Measurements from ENCODE around the gene PCNT. TPM values are rescaled to one million over a fixed set of nuclear protein-coding genes. Genes with fewer than 3 reads are reported as not detected.

Gene PCNT
- total RNA-seq, 1 donor, result 19.2 TPM

DNA sequence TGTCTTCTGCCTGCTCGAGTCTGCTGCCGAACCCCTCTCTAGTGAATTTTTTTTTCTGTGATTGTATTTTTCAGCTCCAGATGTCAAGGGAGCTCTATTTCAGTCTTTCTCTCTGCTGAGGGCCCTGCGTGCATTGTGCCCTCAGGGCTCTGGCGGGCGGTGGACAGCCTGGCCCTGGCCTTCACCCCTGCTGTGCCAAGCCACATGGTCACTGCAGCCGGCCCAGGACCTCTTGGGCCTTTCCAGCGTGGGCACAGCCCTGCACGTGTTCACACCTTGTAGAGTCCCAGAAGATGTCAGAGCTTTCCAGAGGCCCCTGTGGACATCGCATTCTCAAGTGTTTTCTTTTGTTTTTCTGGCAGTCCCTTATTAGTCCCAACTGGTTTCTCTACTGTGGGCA lies 55.7 kb downstream of the PCNT start:
- no peak overlapping the region for H3K4me2 ChIP-seq (ENCODE audit: insufficient read depth, low read length)
- no peak overlapping the region for H2AFZ ChIP-seq (ENCODE audit: low read length)
- peaks cover 70% of the 10 kb centered on the region for H3K79me2 ChIP-seq (ENCODE audit: insufficient read depth, low read length)
- TF ChIP-seq, protein P1, sequence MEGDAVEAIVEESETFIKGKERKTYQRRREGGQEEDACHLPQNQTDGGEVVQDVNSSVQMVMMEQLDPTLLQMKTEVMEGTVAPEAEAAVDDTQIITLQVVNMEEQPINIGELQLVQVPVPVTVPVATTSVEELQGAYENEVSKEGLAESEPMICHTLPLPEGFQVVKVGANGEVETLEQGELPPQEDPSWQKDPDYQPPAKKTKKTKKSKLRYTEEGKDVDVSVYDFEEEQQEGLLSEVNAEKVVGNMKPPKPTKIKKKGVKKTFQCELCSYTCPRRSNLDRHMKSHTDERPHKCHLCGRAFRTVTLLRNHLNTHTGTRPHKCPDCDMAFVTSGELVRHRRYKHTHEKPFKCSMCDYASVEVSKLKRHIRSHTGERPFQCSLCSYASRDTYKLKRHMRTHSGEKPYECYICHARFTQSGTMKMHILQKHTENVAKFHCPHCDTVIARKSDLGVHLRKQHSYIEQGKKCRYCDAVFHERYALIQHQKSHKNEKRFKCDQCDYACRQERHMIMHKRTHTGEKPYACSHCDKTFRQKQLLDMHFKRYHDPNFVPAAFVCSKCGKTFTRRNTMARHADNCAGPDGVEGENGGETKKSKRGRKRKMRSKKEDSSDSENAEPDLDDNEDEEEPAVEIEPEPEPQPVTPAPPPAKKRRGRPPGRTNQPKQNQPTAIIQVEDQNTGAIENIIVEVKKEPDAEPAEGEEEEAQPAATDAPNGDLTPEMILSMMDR (IDR thresholded peaks at IDR 0.05; ENCODE audit: extremely low read depth, low read depth, low read length), result no peak
- H3K27ac ChIP-seq (ENCODE audit: low read depth, low read length), result no peak overlapping the region
- H4K20me1 ChIP-seq (ENCODE audit: insufficient read depth, low read length), result peaks cover 4% of the 10 kb centered on the region
- H3K27me3 ChIP-seq (ENCODE audit: insufficient read depth, low read length), result no peaks in the 10 kb centered on the region
- no peaks in the 10 kb centered on the region for H3K9me3 ChIP-seq (ENCODE audit: low read depth, low read length)
- H3K4me1 ChIP-seq (ENCODE audit: insufficient read depth, low read length), result no peaks in the 10 kb centered on the region
- peaks cover 5% of the 10 kb centered on the region for H3K36me3 ChIP-seq (ENCODE audit: insufficient read depth, low read length)
- no peak overlapping the region for H3K4me3 ChIP-seq (ENCODE audit: insufficient read depth, low read length)
- DNase-seq (ENCODE audit: insufficient read length, low spot score, missing footprints), result peak; percentile 44

DNA sequence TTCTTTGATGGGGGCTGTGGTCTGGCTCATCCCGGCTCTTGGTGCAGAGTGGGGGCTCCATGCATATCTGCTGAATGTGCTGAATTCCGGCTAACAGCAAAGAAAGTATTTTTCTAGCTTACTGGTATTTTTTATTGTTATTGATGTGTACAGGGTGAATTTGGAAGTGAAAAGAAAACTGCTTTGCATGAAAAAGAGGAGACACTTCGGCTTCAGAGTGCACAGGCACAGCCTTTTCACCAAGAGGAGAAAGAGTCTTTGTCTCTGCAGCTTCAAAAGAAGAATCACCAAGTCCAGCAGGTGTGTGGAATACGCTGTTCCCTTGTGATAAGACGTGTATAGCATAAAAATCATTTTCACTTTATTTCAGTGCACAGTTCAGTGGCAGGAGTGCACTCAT lies 57.6 kb downstream of the PCNT start:
- DNase-seq (ENCODE audit: insufficient read length, low spot score, missing footprints), result peak; percentile 65
- Histone ChIP-seq H3K27ac (ENCODE audit: low read depth, low read length) (no peak overlapping the region), H3K4me2 (ENCODE audit: insufficient read depth, low read length) (no peak overlapping the region), H3K4me1 (ENCODE audit: insufficient read depth, low read length) (no peaks in the 10 kb centered on the region), H3K79me2 (ENCODE audit: insufficient read depth, low read length) (peaks cover 66% of the 10 kb centered on the region), H3K4me3 (ENCODE audit: insufficient read depth, low read length) (no peak overlapping the region), H2AFZ (ENCODE audit: low read length) (no peak overlapping the region), H3K9me3 (ENCODE audit: low read depth, low read length) (no peaks in the 10 kb centered on the region), H4K20me1 (ENCODE audit: insufficient read depth, low read length) (peaks cover 4% of the 10 kb centered on the region), H3K36me3 (ENCODE audit: insufficient read depth, low read length) (peaks cover 5% of the 10 kb centered on the region), H3K27me3 (ENCODE audit: insufficient read depth, low read length) (no peaks in the 10 kb centered on the region)
- TF ChIP-seq, protein P1 (IDR thresholded peaks at IDR 0.05; ENCODE audit: extremely low read depth, low read depth, low read length), result no peak

DNA sequence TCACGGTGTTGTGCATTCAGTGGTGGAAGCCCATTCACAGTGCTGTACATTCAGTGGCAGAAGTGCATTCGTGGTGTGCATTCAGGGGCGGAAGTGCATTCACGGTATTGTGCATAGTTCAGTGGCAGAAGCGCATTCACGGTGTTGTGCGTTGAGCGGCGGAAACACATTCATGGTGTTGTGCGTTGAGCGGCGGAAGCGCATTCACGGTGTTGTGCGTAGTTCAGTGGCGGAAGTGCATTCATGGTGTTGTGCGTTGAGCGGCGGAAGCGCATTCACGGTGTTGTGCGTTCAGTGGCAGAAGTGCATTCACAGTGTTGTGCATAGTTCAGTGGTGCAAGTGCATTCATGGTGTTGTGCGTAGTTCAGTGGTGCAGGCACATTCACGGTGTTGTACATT lies 60.6 kb downstream of the PCNT start:
- H4K20me1 ChIP-seq (ENCODE audit: insufficient read depth, low read length), result no peaks in the 10 kb centered on the region
- no peak for DNase-seq (ENCODE audit: insufficient read length, low spot score, missing footprints)
- peaks cover 5% of the 10 kb centered on the region for H3K36me3 ChIP-seq (ENCODE audit: insufficient read depth, low read length)
- H3K27ac ChIP-seq (ENCODE audit: low read depth, low read length), result no peak overlapping the region
- TF ChIP-seq, protein P1 (IDR thresholded peaks at IDR 0.05; ENCODE audit: extremely low read depth, low read depth, low read length), result no peak
- H3K4me1 ChIP-seq (ENCODE audit: insufficient read depth, low read length), result no peaks in the 10 kb centered on the region
- H3K4me2 ChIP-seq (ENCODE audit: insufficient read depth, low read length), result no peak overlapping the region
- peaks cover 45% of the 10 kb centered on the region for H3K79me2 ChIP-seq (ENCODE audit: insufficient read depth, low read length)
- no peaks in the 10 kb centered on the region for H3K9me3 ChIP-seq (ENCODE audit: low read depth, low read length)
- no peak overlapping the region for H2AFZ ChIP-seq (ENCODE audit: low read length)
- no peaks in the 10 kb centered on the region for H3K27me3 ChIP-seq (ENCODE audit: insufficient read depth, low read length)
- no peak overlapping the region for H3K4me3 ChIP-seq (ENCODE audit: insufficient read depth, low read length)

DNA sequence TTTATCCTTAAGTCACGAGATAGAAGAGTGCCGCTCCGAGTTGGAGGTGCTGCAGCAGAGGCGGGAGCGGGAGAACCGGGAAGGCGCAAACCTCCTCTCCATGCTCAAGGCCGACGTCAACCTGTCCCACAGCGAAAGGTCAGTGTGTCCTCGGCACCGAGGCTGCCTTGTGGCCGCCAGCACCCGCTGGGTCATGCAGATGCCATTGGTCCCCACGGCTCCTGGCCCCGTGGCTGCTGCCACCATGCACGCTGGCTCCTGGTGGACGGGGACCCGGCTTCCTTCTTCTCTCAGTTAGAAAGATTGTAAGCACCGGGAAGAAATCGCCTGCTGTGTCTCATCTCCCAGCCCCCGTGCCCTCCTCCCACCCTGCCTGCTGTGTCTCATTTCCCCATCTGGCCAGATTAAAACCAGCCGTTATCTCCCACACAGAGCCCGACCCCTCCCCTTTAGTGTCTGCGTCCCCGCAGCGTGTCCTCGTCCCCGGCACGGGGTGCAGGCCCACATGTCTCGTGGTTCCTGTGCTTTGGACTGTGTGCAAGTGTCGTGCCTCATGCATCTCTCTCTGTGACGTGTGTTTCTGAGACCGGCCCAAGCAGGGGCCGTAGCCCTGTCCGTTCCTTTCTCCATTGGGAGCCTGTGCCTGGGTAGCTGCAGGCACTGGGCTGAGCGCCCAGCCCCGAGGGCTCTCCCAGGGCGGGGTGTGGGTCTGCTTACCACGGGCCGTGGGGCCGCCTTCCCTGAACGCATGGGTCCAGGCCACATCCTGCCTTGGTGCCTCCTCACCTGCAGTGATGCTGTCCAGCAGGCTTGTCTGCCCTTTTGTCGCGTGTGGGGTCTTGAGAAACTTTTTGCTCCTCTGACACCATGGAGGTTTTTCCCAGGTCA lies 62.1 kb downstream of the PCNT start:
- Histone ChIP-seq H4K20me1 (ENCODE audit: insufficient read depth, low read length) (no peaks in the 10 kb centered on the region), H3K4me2 (ENCODE audit: insufficient read depth, low read length) (no peak overlapping the region), H3K4me1 (ENCODE audit: insufficient read depth, low read length) (no peaks in the 10 kb centered on the region), H3K27me3 (ENCODE audit: insufficient read depth, low read length) (no peaks in the 10 kb centered on the region), H3K36me3 (ENCODE audit: insufficient read depth, low read length) (peaks cover 5% of the 10 kb centered on the region), H3K9me3 (ENCODE audit: low read depth, low read length) (no peaks in the 10 kb centered on the region), H2AFZ (ENCODE audit: low read length) (no peak overlapping the region), H3K4me3 (ENCODE audit: insufficient read depth, low read length) (no peak overlapping the region), H3K27ac (ENCODE audit: low read depth, low read length) (no peak overlapping the region), H3K79me2 (ENCODE audit: insufficient read depth, low read length) (peaks cover 40% of the 10 kb centered on the region)
- peak; percentile 41 for DNase-seq (ENCODE audit: insufficient read length, low spot score, missing footprints)
- TF ChIP-seq, protein P1 (IDR thresholded peaks at IDR 0.05; ENCODE audit: extremely low read depth, low read depth, low read length), result no peak
